ENCODE measurements around the gene CYP2B6. TPM values are rescaled to one million over a fixed set of nuclear protein-coding genes. Genes with fewer than 3 reads are reported as not detected.
"Not testable (repeated sequence)": the region's sequence is repeated elsewhere in the genome, so short reads cannot be mapped to it uniquely, and the experiment has no call there.

Gene CYP2B6
- total and polyA plus RNA-seq, 2 donors (not counting 3 experiments of a cell fraction or from before 2014, with no cell fraction given): not detected

DNA sequence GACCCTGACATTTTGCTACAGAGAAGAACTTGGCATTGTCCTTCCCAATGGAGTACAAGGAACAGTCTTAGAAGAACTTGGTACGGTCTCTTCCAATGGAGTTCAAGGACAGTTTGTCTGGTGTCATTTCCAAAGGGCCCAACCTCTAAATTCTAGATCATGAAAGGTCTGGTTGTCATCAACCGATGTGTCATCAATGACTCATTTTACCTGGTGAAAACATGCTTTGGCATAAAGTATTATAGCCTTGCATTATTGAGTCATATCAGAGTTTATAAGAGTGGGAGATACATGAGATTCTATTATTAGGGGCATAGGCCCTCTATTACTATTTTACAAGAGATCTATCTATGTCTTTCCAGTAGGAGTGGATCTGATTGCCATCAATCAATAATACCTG is 4.3 kb downstream of the CYP2B6 start:
- Histone ChIP-seq H2AFZ (ENCODE audit: low read depth, low read length) (no peak overlapping the region), H3K4me3 (replicated peaks in 1 of 3; ENCODE audit: insufficient read depth in 1 of 3, low read depth in 1 of 3, low read length in 3 of 3) (no peak overlapping the region), H4K20me1 (replicated peaks; ENCODE audit: control insufficient read depth, extremely low read depth, insufficient read depth, low read length) (no peaks in the 10 kb centered on the region), H3K27me3 (ENCODE audit: control insufficient read depth in 2 of 2, insufficient read depth in 2 of 2, low read length in 2 of 2) (peaks cover 0 to 2% of the 10 kb centered on the region in 2 experiments), H3K9ac (replicated peaks; ENCODE audit: extremely low read depth, insufficient read depth, low read length) (no peak overlapping the region), H3K27ac (ENCODE audit: insufficient read depth, low read depth, low read length) (no peak overlapping the region), H3K4me1 (ENCODE audit: control insufficient read depth, extremely low read depth, insufficient read depth, low read length) (no peaks in the 10 kb centered on the region), H3K9me1 (replicated peaks; ENCODE audit: control insufficient read depth, extremely low read depth, insufficient read depth, low read length) (no peaks in the 10 kb centered on the region), H3K36me3 (ENCODE audit: control insufficient read depth in 2 of 2, extremely low read depth in 1 of 2, insufficient read depth in 2 of 2, low read length in 2 of 2) (no peaks in the 10 kb centered on the region), H3K4me2 (ENCODE audit: insufficient read depth, low read length) (no peak overlapping the region), H3K79me2 (ENCODE audit: control insufficient read depth, insufficient read depth, low read length) (no peaks in the 10 kb centered on the region), H3K9me3 (replicated peaks; ENCODE audit: control insufficient read depth, insufficient read depth, low read length) (no peaks in the 10 kb centered on the region)
- POLR2A ChIA-PET: no interaction called here
- intact Hi-C loops (cut with micrococcal nuclease): no loop called here
- DNase-seq (ENCODE audit: low read depth, low spot score): no peak
- no peak for TF ChIP-seq MYC (IDR thresholded peaks at IDR 0.05; ENCODE audit: low read depth, low read length)
- peak; percentile 10 for TF ChIP-seq JUN (IDR thresholded peaks at IDR 0.05; ENCODE audit: borderline replicate concordance, insufficient read depth, insufficient read length, low read depth)
- TF ChIP-seq FOS (IDR thresholded peaks at IDR 0.05; ENCODE audit: borderline replicate concordance, insufficient read depth, low read length): no peak
- no peak for TF ChIP-seq POLR2AphosphoS5 (IDR thresholded peaks at IDR 0.05; ENCODE audit: insufficient read depth, low read depth, low read length)
- TF ChIP-seq, protein P1, sequence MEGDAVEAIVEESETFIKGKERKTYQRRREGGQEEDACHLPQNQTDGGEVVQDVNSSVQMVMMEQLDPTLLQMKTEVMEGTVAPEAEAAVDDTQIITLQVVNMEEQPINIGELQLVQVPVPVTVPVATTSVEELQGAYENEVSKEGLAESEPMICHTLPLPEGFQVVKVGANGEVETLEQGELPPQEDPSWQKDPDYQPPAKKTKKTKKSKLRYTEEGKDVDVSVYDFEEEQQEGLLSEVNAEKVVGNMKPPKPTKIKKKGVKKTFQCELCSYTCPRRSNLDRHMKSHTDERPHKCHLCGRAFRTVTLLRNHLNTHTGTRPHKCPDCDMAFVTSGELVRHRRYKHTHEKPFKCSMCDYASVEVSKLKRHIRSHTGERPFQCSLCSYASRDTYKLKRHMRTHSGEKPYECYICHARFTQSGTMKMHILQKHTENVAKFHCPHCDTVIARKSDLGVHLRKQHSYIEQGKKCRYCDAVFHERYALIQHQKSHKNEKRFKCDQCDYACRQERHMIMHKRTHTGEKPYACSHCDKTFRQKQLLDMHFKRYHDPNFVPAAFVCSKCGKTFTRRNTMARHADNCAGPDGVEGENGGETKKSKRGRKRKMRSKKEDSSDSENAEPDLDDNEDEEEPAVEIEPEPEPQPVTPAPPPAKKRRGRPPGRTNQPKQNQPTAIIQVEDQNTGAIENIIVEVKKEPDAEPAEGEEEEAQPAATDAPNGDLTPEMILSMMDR (IDR thresholded peaks at IDR 0.05; ENCODE audit: extremely low read depth in 1 of 2, insufficient read depth in 1 of 2, low read depth in 1 of 2, low read length in 2 of 2): no peak
- no peak for TF ChIP-seq POLR2A (IDR thresholded peaks at IDR 0.05; ENCODE audit: low read depth, low read length)
- dilution Hi-C loops (cut with MboI; ENCODE audit: extremely low pct_ligation_motif_present, low sequenced_read_pairs): no loop called here
- no TSS peak for BruUV-seq (replicated peaks)
- CTCF ChIA-PET: no interaction called here
- no peak for FAIRE-seq

DNA sequence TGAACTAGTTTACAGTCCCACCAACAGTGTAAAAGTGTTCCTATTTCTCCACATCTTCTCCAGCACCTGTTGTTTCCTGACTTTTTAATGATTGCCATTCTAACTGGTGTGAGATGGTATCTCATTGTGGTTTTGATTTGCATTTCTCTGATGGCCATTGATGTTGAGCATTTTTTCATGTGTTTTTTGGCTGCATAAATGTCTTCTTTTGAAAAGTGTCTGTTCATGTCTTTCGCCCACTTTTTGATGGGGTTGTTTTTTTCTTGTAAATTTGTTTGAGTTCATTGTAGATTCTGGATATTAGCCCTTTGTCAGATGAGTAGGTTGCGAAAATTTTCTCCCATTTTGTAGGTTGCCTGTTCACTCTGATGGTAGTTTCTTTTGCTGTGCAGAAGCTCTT is 7.9 kb downstream of the CYP2B6 start:
- dilution Hi-C loops (cut with MboI; ENCODE audit: extremely low pct_ligation_motif_present, low sequenced_read_pairs); POLR2A ChIA-PET; H3K9me1 ChIP-seq (replicated peaks; ENCODE audit: control insufficient read depth, extremely low read depth, insufficient read depth, low read length); DNase-seq (ENCODE audit: low read depth, low spot score); H3K4me3 ChIP-seq (replicated peaks in 1 of 3; ENCODE audit: insufficient read depth in 1 of 3, low read depth in 1 of 3, low read length in 3 of 3); FAIRE-seq; H4K20me1 ChIP-seq (replicated peaks; ENCODE audit: control insufficient read depth, extremely low read depth, insufficient read depth, low read length); H3K9me3 ChIP-seq (replicated peaks; ENCODE audit: control insufficient read depth, insufficient read depth, low read length); intact Hi-C loops (cut with micrococcal nuclease); H3K4me1 ChIP-seq (ENCODE audit: control insufficient read depth, extremely low read depth, insufficient read depth, low read length); H3K27me3 ChIP-seq (ENCODE audit: control insufficient read depth in 2 of 2, insufficient read depth in 2 of 2, low read length in 2 of 2); H3K9ac ChIP-seq (replicated peaks; ENCODE audit: extremely low read depth, insufficient read depth, low read length); H3K27ac ChIP-seq (ENCODE audit: insufficient read depth, low read depth, low read length); BruUV-seq (replicated peaks); H2AFZ ChIP-seq (ENCODE audit: low read depth, low read length); H3K79me2 ChIP-seq (ENCODE audit: control insufficient read depth, insufficient read depth, low read length); H3K36me3 ChIP-seq (ENCODE audit: control insufficient read depth in 2 of 2, extremely low read depth in 1 of 2, insufficient read depth in 2 of 2, low read length in 2 of 2); CTCF ChIA-PET; H3K4me2 ChIP-seq (ENCODE audit: insufficient read depth, low read length): not testable (repeated sequence)

Measured in endothelial cell of umbilical vein (primary cell).